Loucy (cell line): ENCODE results near the gene KIF1B.

Source experiments
- H2AFZ ChIP-seq: fragments of 200-600 bp; sonication (generic); 2 replicates; pipeline ENCODE4 v1.6.0; 2016; ENCODE audit warnings: antibody characterized with exemption, mild to moderate bottlenecking, low read length, moderate library complexity
- H3F3A ChIP-seq: fragments of 200-600 bp; 2 replicates; pipeline ENCODE4 v1.6.0; 2016; ENCODE audit warnings: antibody characterized with exemption, low read depth, mild to moderate bottlenecking
- H3K27me3 ChIP-seq: fragments of 200-600 bp; sonication (generic); 2 replicates; pipeline ENCODE4 v1.6.1; 2014; ENCODE audit warnings: low read length, mild to moderate bottlenecking; ENCODE audit not compliant: insufficient read depth, poor library complexity, severe bottlenecking
- H3K36me3 ChIP-seq: fragments of 200-600 bp; sonication (generic); 2 replicates; pipeline ENCODE4 v1.6.1; 2016; ENCODE audit warnings: low read length; ENCODE audit not compliant: insufficient read depth
- H3K4me1 ChIP-seq: fragments of 200-600 bp; sonication (generic); 2 replicates; pipeline ENCODE4 v1.5.1; 2014; ENCODE audit warnings: low read length, mild to moderate bottlenecking; ENCODE audit not compliant: insufficient read depth, poor library complexity, severe bottlenecking
- H3K4me2 ChIP-seq: fragments of 200-600 bp; sonication (generic); 2 replicates; pipeline ENCODE4 v1.6.0; 2014; ENCODE audit warnings: antibody characterized with exemption, low read length, low read depth, mild to moderate bottlenecking; ENCODE audit not compliant: poor library complexity, severe bottlenecking
- H3K4me3 ChIP-seq: fragments of 200-600 bp; sonication (generic); 2 replicates; pipeline ENCODE4 v1.5.1; 2014; ENCODE audit warnings: low read length, mild to moderate bottlenecking, mixed read lengths; ENCODE audit not compliant: poor library complexity, severe bottlenecking
- H3K79me2 ChIP-seq: fragments of 200-600 bp; sonication (generic); 2 replicates; pipeline ENCODE4 v1.6.1; 2014; ENCODE audit warnings: low read length; ENCODE audit not compliant: insufficient read depth
- H3K9ac ChIP-seq: fragments of 200-600 bp; sonication (generic); 2 replicates; pipeline ENCODE4 v1.6.0; 2014; ENCODE audit warnings: mild to moderate bottlenecking, low read depth, low read length, moderate library complexity; ENCODE audit not compliant: poor library complexity, severe bottlenecking
- H3K9me2 ChIP-seq: fragments of 200-600 bp; sonication (generic); replicated peaks from 2 replicates; pipeline ENCODE4 v1.6.1; 2016; ENCODE audit warnings: low read depth, low read length, mixed read lengths
- H3K9me3 ChIP-seq: fragments of 200-600 bp; sonication (generic); 2 replicates; pipeline ENCODE4 v1.6.1; 2014; ENCODE audit warnings: mild to moderate bottlenecking, antibody characterized with exemption, low read length, low read depth; ENCODE audit not compliant: insufficient read depth
- H4K20me1 ChIP-seq: fragments of 200-600 bp; sonication (generic); 2 replicates; pipeline ENCODE4 v1.6.0; 2014; ENCODE audit warnings: antibody characterized with exemption, low read length, mild to moderate bottlenecking; ENCODE audit not compliant: insufficient read depth, poor library complexity, severe bottlenecking
- CTCF ChIP-seq: fragments of 200-600 bp; sonication (generic); conservative IDR thresholded peaks from 2 replicates; pipeline ENCODE4 v1.5.1; 2014; ENCODE audit warnings: mild to moderate bottlenecking, antibody characterized with exemption, low read length
- EZH2phosphoT487 ChIP-seq: fragments of 200-600 bp; IDR thresholded peaks from 2 replicates; pipeline ENCODE4 v1.6.1; 2018; ENCODE audit warnings: antibody characterized with exemption, mild to moderate bottlenecking, moderate library complexity, borderline replicate concordance

The KIF1B gene

GRCh38 chr1:10242811-10243210 is 32.4 kb downstream of the KIF1B start:
- Histone ChIP-seq H3K4me3 (no peak overlapping the region), H3K36me3 (no peaks in the 10 kb centered on the region; the same call in 1 of the 2 replicates), H3K9ac (no peak overlapping the region), H3F3A (no peaks in the 10 kb centered on the region), H3K27me3 (no peaks in the 10 kb centered on the region), H3K4me2 (no peak overlapping the region), H3K4me1 (no peaks in the 10 kb centered on the region), H3K9me3 (no peaks in the 10 kb centered on the region), H2AFZ (no peak overlapping the region), H4K20me1 (no peaks in the 10 kb centered on the region), H3K9me2 (no peaks in the 10 kb centered on the region), H3K79me2 (peaks cover 24% of the 10 kb centered on the region)
- TF ChIP-seq EZH2phosphoT487: no peak
- TF ChIP-seq CTCF: no peak

GRCh38 chr1:10245674-10246073 is 35.3 kb downstream of the KIF1B start:
- Histone ChIP-seq H3F3A (no peaks in the 10 kb centered on the region), H3K27me3 (no peaks in the 10 kb centered on the region), H4K20me1 (peaks cover 2% of the 10 kb centered on the region), H3K4me1 (no peaks in the 10 kb centered on the region), H2AFZ (no peak overlapping the region), H3K4me2 (no peak overlapping the region), H3K9me3 (no peaks in the 10 kb centered on the region), H3K9me2 (no peaks in the 10 kb centered on the region), H3K79me2 (peaks cover 39% of the 10 kb centered on the region), H3K36me3 (no peaks in the 10 kb centered on the region; the same call in 1 of the 2 replicates), H3K4me3 (no peak overlapping the region), H3K9ac (no peak overlapping the region)
- TF ChIP-seq CTCF (no peak), EZH2phosphoT487 (no peak)

- Histone ChIP-seq H3K9me2 (no peaks in the 10 kb centered on the region), H2AFZ (no peak overlapping the region), H3K79me2 (peaks cover 34% of the 10 kb centered on the region), H3K9me3 (no peaks in the 10 kb centered on the region), H3K9ac (no peak overlapping the region), H3F3A (no peaks in the 10 kb centered on the region), H3K4me1 (no peaks in the 10 kb centered on the region), H3K27me3 (no peaks in the 10 kb centered on the region), H3K4me3 (no peak overlapping the region), H3K36me3 (no peaks in the 10 kb centered on the region; the same call in 1 of the 2 replicates), H3K4me2 (no peak overlapping the region), H4K20me1 (peaks cover 7% of the 10 kb centered on the region)
- TF ChIP-seq EZH2phosphoT487 (no peak), CTCF (no peak)
Observed at GRCh38 chr1:10249808-10250457, 39.6 kb downstream of the KIF1B start.
